Measurements from ENCODE around the gene RGS8.
"Not testable (repeated sequence)": the region's sequence is repeated elsewhere in the genome, so short reads cannot be mapped to it uniquely, and the experiment has no call there.

The RGS8 gene

GRCh38 chr1:182700351-182700709 is 15.9 kb upstream of the RGS8 start:
- DNase-seq: no peak

GRCh38 chr1:182699393-182700350 is 15.3 kb upstream of the RGS8 start:
- no peak for DNase-seq

- no peak for DNase-seq
Measured at GRCh38 chr1:182698971-182699370, 14.6 kb upstream of the RGS8 start.

- not testable (repeated sequence) for DNase-seq
Measured at GRCh38 chr1:182693139-182693538, 8.8 kb upstream of the RGS8 start.

GRCh38 chr1:182690886-182691443 is 6.6 kb upstream of the RGS8 start:
- DNase-seq: no peak

GRCh38 chr1:182688436-182689205 is 4.2 kb upstream of the RGS8 start:
- DNase-seq: no peak

- no peak for DNase-seq
Measured at GRCh38 chr1:182687361-182687760, 3.0 kb upstream of the RGS8 start.

GRCh38 chr1:182686446-182686845 is 2.1 kb upstream of the RGS8 start:
- no peak for DNase-seq

GRCh38 chr1:182685215-182685614 is 828 bp upstream of the RGS8 start:
- no peak for DNase-seq

GRCh38 chr1:182682898-182683501 is 1.4 kb downstream of the RGS8 start:
- no peak for DNase-seq

- DNase-seq: no peak
Measured at GRCh38 chr1:182682406-182682805, 2.0 kb downstream of the RGS8 start.

- DNase-seq: no peak
Measured at GRCh38 chr1:182681568-182681912, 2.8 kb downstream of the RGS8 start.

GRCh38 chr1:182680901-182681567 is 3.4 kb downstream of the RGS8 start:
- no peak for DNase-seq

- DNase-seq: no peak
Measured at GRCh38 chr1:182680408-182680807, 4.0 kb downstream of the RGS8 start.

- DNase-seq: no peak
Measured at GRCh38 chr1:182679684-182680083, 4.7 kb downstream of the RGS8 start.

GRCh38 chr1:182677397-182678098 is 6.8 kb downstream of the RGS8 start:
- DNase-seq: no peak

- no peak for DNase-seq
Measured at GRCh38 chr1:182676274-182676673, 8.1 kb downstream of the RGS8 start.

GRCh38 chr1:182674346-182675246 is 9.8 kb downstream of the RGS8 start:
- DNase-seq: no peak

GRCh38 chr1:182672487-182672836 is 11.9 kb downstream of the RGS8 start:
- DNase-seq: no peak

GRCh38 chr1:182671750-182672486 is 12.5 kb downstream of the RGS8 start:
- no peak for DNase-seq

Measured in CD4-positive, alpha-beta T cell treated with Interleukin-12 subunit alpha and Interleukin-12 subunit beta, for 1 hour (primary cell).